ENCODE results near the gene IL17B. TPM values are rescaled to one million over a fixed set of nuclear protein-coding genes. Genes with fewer than 3 reads are reported as not detected.

The IL17B gene
- total RNA-seq, 1 donor from 2014 or later = not detected

- ATAC-seq (no peak), DNase-seq (ENCODE audit: low spot score) (no peak)
These were observed 53.2 kb downstream of the IL17B start for GRCh38 chr5:149325894-149326293.

- DNase-seq (ENCODE audit: low spot score) (no peak), ATAC-seq (no peak)
These were observed 53.8 kb downstream of the IL17B start for GRCh38 chr5:149325166-149325735.

GRCh38 chr5:149324641-149325040 lies 54.5 kb downstream of the IL17B start:
- ATAC-seq (no peak), DNase-seq (ENCODE audit: low spot score) (no peak)

Other genes with a start within 250 kb of the IL17B start
- gene ABLIM3, start 237.8 kb downstream of the IL17B start, total RNA-seq = 87.7 TPM
- 2.6 TPM for gene AFAP1L1, start 107.4 kb downstream of the IL17B start, total RNA-seq
- gene GRPEL2, start 33.8 kb downstream of the IL17B start, total RNA-seq = 5.1 TPM
- gene PCYOX1L, start 21.2 kb downstream of the IL17B start, total RNA-seq = 0.93 TPM
- 82.6 TPM for gene CSNK1A1, start 172.1 kb upstream of the IL17B start, total RNA-seq
- gene ARHGEF37, start 202.2 kb upstream of the IL17B start, total RNA-seq = 6.5 TPM

Data from left lobe of liver (tissue), 2 donors.